Stomach (tissue), 4 donors: ENCODE data around the gene CD300C.

ENCODE experiments used
- EP300 ChIP-seq: sonication (generic); formaldehyde crosslinking; IDR thresholded peaks from one replicate; pipeline ENCODE4 v1.6.1; 2017; ENCODE audit warnings: antibody characterized with exemption
- POLR2A ChIP-seq, 4 donors: fragments of 450-650 bp; IDR thresholded peaks; one replicate each; pipeline ENCODE4 v1.6.1; 2016; ENCODE audit warnings: antibody characterized with exemption in 4 of 4, control low read depth in 2 of 4, mild to moderate bottlenecking in 1 of 4, moderate library complexity in 1 of 4
- TF ChIP-seq, protein P1 (sequence below), 7 experiments: fragments of 450-650 bp in 4 of 7; fragments of 200-600 bp in 3 of 7; sonication (generic) in 3 of 7; IDR thresholded peaks; one replicate each; pipeline ENCODE4 v1.5.1; 2016 to 2019; ENCODE audit warnings: antibody characterized with exemption in 7 of 7, control low read depth in 2 of 7, mild to moderate bottlenecking in 1 of 7

DNA sequence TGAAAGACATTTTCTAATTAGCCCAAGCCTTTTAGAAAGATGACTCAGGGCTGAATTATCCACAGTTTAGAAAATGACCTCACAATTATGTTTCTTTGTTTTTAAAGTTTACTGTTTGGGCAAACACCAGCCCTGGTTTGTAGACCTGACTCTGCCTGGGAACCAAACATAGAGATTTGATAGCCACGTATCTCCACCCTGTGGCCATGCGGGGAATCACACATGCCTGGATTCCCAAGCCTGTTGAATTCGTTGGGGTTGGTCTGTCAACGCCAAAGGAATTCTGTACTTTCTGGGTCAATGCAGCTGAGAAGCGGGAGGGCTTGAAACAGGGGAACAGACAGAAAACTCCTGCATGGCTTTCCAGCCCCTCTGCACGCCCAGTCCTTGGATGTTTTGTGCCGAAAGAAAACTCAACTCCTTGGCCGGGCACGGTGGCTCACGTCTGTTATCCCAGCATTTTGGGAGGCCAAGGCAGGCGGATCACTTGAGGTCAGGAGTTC is 52.5 kb downstream of the CD300C start:
- TF ChIP-seq POLR2A (IDR thresholded peaks at IDR 0.05) (no peak), EP300 (no peak)
- TF ChIP-seq, protein P1, sequence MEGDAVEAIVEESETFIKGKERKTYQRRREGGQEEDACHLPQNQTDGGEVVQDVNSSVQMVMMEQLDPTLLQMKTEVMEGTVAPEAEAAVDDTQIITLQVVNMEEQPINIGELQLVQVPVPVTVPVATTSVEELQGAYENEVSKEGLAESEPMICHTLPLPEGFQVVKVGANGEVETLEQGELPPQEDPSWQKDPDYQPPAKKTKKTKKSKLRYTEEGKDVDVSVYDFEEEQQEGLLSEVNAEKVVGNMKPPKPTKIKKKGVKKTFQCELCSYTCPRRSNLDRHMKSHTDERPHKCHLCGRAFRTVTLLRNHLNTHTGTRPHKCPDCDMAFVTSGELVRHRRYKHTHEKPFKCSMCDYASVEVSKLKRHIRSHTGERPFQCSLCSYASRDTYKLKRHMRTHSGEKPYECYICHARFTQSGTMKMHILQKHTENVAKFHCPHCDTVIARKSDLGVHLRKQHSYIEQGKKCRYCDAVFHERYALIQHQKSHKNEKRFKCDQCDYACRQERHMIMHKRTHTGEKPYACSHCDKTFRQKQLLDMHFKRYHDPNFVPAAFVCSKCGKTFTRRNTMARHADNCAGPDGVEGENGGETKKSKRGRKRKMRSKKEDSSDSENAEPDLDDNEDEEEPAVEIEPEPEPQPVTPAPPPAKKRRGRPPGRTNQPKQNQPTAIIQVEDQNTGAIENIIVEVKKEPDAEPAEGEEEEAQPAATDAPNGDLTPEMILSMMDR (IDR thresholded peaks at IDR 0.05): peak in 6 of 7 experiments; percentile 21 to 96 (median 94)
